NCI-H1436 (cell line): ENCODE measurements around the gene ZNF710.
A peak's percentile ranks its signal among the peaks of the same experiment; 100 is the strongest.

ENCODE experiments used
- DNase-seq: peaks from one replicate; lab custom pipeline; 2025; lab: John Stamatoyannopoulos, UW

ZNF710 gene

DNA sequence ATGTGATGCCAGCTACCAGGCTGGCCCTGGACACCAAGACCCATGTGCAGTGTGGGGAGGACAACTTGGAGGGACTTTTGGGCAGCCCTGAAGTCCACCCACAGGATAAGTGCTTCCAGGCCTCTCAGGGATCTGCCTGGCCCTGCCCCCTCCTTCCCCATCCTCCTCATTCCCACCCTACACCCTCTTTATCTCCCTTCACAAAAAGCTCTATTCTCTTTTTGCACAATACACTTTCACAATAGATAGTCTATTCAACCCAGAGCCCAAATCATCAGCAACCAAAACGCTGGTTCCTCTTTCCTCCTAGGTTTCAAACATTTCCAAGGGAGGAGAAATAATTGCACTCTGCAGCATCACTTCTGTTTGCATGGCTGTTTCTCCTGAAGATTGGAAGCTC lies 7.8 kb upstream of the ZNF710 start:
- no peak for DNase-seq

DNA sequence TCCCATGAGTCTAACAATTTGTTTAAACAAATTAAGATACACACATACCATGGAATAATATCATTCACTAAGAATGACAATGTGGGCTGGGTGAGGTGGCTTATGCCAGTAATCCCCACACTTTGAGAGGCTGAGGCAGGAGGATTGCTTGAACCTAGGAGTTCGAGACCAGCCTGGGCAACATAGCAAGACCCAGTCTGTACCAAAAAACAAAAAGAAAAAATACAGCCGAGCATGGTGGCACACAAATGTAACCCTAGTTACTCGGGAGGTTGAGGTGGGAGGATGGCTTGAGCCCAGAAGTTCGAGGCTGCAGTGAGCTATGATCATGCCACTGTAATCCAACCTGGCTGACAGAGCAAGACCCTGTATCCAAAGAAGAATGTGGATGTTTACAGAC lies 4.0 kb upstream of the ZNF710 start:
- DNase-seq, result no peak

DNA sequence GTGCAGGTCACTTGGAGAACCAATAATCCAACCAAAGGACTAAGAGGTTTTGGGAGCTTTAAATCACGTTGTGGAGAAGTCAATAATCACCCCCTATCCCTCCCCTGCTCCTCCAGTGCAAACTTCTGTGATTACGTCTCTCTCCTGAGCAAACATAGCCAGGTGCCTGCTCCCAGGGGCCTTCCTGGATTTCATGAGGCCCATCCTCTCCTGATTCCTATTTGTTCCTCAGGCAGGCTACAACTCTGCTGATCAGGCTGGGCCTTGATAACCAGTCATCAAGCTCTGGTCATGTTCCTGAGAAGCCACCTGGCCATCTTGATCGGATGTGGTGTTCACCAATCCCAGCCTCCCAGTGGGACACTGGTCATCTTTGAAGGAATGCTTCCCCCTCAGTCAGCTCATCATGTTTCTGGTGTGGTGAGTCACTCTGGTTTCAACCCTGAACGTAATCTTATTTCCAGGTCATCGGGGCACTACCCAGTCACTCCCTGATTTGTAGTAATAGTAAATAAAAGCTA lies 2.9 kb upstream of the ZNF710 start:
- DNase-seq, result no peak

DNA sequence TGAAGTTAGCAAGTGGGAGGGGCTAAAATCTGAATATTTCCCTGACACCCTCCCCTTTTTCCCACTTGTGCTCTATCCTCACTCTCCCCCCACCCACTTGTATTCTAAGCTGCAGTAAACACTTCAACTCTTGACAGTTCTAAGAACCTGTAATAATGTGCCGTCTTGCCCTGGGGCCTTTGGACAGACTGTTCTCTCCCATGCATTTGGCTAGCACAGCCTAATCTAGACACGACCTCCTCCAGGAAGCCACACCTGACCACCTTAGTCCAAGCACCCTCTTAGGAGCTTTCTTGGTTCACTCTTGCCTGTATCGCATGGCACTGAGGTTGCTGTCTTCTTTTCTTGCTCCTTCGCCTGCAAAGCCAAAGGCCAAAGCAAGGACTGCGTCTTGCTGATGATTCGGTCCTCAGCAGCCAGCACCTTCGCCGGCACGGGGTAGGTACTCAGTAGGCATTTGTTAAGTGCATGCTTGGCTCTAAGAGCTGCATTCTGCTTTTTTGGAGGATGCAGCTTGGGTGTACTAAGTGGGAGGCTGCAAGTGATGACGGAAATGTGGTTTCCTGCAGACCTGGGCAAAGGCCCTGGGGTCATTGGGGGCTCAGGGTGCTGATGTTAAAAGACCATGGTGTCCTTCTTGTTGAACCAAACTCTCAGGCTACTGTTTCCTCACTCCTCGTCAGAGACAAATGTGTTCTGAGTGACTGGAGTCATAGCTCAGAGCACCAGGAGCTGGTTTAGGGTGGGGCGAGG lies 2.0 kb upstream of the ZNF710 start:
- DNase-seq, result no peak

DNA sequence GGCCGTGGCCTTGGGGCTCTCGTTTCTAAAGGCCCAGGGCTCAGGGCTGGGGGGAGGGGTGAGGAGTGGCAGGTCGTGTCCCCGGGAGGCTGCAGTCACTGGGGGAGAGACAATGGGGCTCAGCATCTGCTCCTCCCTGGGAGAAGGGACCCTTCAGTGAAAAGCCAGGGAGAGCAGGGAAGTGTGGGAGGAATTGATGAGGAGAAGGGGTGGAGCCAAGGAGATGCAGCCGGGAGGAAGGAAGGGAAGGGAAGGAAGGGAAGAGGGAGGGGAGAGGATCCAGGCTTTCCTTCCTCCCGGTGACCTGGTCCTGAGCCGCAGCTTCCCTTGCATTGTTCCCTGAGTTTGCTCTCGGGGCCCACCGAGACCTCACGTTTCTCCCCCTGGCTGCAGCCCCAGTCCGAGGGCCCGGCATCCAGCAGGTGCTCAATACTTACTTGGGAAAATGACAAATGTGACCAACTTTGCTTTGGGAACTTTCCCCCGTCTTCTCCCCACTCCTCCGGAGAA lies 1.4 kb upstream of the ZNF710 start:
- DNase-seq, result no peak

DNA sequence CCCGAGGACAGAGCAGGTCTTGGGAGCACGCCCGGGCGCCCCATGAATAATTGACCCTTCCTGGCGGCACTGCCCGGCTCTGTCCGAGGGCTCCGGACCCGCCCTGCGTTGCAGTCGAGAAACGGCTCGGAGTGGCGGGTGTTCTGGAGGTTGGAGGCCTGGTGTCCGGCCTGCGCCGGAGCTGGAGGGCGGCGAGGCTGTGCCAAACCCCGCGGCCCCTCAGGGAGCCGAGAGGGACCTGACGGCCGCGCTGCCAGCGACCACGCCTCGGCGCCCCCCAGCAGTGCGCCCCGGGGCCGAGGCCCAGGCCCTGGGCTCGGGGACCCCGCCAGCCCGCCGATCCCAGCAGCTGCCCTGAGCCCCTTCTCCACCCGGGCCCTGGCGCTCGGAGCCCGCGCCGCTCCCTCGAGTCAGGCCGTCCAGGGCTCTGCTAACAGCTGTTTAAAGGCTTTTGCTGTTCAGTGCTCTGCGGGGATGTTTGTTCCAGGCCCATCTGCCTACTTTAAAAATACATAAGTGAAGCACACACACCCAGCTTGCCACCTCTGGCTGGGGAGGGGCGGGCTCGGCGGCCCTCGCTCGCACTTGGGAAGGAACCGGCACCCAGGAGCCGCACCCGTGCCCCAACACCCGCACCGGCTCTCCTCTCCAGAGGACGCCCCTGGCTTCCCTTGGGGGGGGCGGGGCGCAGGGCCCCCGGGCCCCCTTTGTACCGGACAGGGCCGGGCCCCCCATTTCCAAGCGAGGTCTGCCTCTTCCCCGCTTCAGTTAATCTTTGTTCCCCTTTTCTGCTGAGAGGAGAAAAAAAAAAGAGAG lies 730 bp upstream of the ZNF710 start:
- no peak for DNase-seq

DNA sequence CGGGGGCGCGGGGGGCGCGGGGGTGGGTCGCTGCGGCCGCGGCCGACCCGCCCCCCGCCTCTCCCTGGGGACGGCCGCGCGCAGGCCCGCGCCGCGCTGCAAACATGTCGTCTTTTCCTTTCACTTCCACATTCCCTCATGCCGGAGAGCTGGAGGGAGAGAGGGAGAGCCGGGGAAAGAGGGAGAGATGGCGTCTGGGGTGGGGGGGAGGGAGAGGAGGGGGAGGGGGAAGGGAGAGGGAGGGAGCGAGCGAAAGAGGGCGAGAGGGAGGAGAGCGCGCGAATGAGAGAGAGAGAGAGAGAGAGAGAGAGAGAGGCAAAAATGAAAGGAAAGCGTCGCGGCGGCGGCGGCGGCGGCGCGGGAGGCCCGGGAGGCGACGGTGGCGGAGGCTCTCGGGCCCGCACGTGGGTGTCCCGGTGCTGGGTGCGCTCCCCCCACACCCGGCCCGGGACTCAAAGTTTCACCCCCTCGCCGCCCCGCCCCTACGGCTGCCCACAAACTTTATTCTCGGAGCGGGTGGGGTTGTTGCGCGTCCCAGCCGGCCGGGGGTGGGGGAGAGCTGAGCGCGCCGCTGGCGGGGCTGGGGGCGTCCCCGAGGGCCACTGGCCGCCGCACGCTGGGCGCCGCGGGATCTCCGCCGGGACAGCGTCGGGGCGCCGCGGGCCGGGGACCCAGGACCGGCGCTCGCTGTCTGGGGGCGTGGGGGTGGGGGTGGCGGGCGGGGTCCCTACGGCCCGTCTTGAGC lies 731 bp downstream of the ZNF710 start:
- peak; percentile 45 for DNase-seq

DNA sequence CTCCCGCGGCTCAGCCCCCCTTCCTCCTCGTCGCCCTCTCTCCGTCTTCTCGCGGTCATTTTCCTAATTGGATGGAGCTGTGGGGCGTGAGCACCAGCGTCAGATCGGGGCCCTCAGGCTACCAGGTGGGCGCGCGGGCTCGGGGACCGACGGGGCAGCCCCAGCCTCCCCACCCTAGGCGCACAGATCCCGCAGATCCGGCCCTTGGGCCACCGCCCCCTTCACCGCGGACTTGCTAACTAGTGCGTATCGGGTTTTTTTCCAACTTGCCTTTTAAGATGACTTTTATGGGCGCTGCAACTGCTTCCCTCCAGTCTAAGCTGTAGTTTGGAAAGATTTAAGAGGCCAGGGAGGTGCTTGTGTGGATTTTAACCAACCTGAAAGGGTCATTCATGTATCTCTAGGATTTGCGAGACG lies 1.3 kb downstream of the ZNF710 start:
- peak; percentile 32 for DNase-seq

DNA sequence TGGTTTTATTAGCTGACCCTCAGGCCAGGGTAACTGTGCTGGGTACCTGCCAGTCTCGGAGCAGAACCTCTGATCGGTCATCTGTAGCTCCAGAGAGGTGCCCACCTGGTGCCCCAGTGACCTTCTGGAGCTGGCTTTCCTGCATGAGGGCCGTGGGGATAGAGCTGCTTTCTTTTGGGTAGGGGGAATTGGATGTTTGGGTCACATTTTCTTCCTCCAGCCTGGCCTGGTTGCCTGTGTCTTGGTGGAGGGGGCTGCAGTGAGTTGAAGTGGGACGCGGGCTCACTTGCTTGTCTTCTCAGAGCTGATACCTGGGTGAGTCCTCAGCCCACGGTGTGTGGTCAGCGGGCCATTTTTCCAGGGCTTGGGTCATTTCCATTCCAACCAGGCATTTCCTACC lies 2.6 kb downstream of the ZNF710 start:
- DNase-seq, result no peak

DNA sequence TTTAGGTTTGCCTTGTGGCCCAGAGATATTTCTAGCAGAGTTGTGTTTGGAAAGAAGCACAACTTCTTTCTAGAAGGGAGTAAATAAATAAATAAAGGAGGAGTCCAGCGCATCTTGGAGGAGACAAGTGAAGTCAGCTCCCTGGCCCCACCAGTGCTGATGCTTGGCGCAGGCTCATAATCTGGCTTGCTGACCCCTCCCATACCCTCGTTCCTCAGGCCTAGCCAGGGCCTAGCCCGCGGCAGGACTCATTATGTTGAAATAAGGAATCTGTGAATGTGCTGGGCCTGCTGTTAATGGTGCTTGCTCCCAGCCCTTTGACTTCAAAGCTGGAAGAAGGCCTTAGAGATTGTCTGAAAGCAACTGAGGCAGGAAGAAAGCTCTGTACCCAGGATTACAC lies 3.1 kb downstream of the ZNF710 start:
- DNase-seq, result no peak

DNA sequence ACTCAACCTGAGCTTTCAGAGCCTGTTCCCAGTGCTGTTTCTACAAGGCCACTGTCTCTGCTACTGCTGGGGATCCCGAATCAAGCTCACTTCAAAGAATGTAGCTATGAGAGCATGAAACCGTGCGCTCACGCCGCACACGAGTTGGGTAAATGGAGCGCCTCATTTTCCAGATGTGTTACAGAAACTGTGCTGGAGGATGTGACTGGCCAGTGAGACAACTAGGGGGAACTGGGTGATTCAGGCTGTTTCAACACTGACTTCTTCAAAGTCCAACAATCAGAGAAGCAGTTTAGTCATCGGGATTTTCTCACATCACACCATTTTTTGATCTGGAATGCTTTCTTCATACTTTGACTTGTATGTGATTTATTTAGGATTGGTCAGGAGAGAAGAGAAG lies 3.5 kb downstream of the ZNF710 start:
- DNase-seq, result no peak

DNA sequence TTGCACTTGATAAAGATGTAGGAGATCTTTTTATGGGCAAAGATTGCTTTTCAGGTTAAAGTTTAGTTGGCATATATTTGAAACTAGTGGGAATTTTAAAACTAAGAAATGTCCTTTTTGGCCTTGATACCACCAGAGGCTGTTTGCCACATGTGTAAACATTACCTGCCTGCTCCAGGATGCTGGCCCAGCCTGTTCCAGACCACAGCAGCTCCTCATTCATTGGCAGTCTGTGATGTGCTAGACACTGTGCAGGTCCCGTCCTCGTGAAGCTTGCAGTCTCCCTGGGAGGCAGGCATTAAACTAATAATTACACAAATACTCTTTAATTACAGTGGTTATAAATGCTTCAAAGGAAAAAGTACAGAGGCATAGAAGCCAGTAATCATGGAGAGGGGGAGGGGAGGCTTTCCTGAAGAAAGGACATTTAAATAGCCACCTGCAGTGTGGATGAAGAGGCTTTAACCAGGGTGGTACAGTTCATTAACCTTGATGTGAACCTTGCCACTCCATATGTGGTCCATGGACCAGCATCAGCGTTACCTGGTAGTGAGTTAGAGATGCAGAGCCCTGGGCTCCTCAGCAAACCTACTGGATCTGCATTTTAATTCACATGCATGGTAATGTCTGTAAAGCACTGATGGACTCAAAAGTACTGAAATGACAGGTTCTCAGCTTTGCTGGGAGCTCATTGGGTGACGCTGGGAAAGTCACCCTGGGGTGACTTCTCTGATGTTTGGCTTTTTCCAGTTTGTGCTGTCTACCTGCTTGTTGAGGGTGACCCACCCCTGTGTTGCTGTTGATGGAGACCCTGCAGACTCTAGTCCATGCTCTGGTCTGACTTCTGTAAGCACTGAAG lies 5.3 kb downstream of the ZNF710 start:
- no peak for DNase-seq

DNA sequence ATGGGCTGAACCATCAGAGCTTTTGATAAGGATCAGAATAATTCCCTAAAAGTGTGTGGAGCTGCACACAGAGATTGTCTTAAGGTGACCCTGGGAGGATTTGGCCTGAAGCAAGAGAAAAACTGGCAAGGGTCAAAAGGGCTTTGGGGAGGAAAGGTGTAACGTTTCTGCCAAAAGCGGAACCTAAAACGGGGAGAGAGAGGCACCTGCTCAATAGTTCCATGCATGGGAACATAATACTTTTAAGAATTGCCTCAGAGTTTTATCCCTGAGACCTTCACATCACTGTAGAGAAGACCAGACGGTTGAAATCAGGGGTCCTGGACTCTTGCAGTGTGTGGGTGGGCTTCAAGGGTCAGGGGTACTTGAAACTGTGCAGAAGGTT lies 5.9 kb downstream of the ZNF710 start:
- no peak for DNase-seq

DNA sequence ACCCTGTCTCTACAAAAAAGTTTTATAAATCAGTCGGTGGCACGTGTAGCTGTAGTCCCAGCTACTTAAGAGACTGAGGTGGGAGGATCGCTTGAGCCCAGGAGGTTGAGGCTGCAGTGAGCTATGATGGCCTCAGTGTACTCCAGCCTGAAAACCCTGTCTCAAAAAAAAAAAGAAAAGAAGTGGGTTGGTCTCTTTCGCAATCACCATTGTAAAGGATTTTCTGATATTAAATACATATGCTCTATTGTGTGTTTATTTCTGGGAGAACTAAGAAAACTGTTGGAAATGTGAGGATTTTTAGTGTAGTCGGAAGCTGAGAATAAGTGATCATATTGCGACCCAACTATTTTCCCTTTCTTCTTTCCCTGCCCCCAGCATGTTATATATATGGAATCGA lies 7.5 kb downstream of the ZNF710 start:
- no peak for DNase-seq

DNA sequence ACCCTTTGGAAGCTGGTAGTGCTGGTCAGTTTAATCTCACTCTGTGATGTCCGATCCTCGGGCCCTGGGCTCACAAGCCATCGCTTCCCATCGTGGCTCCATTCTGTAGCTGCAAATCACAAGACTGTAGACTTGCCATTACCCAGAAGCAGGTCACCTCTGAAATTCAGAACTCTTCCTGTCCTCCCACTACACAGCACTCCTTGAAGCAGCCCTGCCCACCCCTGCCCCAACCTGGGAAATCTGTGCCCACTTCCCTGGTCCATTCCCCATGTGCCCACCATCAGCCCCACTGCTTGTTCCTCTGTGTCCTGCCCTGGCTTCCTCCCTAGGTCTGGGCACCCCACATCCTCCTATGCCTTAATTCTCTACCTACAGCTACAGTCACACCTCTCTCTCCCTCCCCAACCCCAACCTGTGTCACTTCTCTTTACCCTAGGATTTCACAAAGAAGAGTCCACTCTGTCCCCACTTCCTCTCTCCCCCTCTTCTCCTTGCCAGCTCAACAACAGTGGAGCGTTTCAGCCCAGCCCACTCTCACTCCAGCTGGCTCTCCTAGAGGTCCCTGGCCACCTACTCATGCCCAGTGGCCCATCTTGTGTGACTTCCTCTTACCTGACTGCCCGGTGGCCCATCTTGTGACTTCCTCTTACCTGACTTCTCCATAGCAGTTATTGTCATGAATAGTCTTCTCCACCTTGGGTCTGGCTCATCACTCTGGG lies 8.3 kb downstream of the ZNF710 start:
- no peak for DNase-seq

DNA sequence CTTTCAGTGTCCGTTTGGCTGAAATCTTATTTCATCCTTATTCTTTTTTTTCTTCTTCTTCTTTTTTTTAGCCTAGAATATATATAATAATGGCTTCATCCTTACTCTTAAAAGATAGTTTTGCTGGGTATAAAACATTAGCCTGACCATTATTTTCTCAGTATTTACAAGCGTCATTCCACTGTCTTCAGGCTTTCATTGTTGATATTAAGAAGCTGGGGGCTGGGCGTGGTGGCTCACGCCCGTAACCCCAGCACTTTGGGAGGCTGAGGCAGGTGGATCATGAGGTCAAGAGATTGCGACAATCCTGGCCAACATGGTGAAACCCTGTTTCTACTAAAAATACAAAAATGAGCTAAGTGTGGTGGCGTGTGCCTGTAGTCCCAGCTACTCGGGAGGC lies 10.6 kb downstream of the ZNF710 start:
- DNase-seq, result no peak

DNA sequence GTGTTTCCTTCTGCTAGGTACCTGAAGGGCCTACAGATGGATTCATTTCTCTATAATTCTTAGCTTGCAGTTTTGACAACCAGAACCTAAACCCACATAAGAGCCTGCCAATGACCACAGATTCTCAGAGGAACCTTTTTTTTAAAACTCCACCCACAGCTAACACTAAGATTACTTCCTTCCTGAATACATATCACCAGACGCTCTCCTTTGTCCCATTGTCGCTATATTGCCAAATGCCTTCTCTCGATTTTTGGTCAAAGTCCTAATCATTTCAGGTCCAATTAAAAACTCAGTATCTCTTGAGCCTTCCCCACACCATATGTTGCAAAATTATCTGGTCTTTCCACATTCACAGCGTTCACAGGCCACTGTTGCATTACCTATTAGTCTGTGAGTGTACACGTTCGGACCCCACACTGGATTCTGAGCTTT lies 12.4 kb downstream of the ZNF710 start:
- DNase-seq, result no peak

DNA sequence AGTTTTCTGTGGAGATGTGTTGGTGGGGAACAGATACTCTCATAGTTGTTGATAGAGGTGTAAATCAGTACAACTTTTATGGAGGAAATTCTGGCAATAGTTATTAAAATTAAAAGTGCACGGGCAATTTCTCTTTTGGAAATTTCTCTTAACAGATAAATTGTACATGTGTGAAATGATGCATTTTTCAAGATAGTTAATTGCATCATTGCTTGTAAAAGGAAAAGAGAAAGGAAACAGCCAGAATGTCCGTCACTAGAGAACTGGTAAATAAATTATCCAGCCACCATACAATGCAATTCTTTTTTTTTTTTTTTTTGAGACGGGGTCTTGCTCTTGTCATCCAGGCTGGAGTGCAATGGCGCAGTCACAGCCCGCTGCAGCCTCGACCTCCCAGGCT lies 14.2 kb downstream of the ZNF710 start:
- no peak for DNase-seq

DNA sequence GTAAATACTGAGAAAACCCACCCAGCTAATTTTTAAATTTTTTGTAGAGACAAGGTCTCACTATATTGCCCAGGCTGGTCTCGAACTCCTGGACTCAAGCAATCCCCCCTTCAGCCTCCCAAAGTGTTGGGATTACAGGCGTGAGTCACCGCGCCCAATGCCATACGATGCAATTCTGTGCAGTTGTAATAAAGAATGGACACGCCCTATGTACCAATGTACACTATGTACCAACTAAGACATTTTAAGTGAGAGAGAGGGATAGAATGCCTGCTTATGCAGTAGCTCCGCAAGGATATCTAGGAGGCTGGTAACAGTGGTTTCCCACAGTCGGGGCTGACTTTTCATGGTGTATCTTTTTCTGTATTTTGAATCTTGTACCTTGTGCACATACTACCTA lies 14.6 kb downstream of the ZNF710 start:
- no peak for DNase-seq

DNA sequence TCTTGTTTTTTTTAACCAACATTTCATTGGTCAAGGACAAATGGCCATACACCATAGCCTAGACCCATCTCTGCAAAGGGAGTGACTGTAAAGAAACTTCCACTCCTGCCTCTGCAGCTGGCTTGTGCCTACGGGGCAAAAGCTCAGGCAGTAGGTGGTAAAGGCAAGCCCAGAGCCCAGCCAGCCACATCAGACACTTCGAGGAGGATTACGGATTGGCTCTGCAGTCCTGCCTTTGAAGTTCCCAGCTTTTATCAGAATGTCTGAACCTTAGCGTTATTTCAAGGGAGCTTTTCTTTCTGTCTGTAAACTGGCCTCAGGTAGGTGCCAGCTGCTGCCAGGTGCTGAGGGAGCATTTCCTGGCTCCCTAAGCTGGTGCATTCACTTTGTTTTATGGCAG lies 15.6 kb downstream of the ZNF710 start:
- no peak for DNase-seq
